NCI-H146 treated with DMSO at 0.1 percent for 48 hours (cell line): ENCODE data around the gene BOLA2.
"Not testable (repeated sequence)": the region's sequence is repeated elsewhere in the genome, so short reads cannot be mapped to it uniquely, and the experiment has no call there.

ENCODE experiments used
- DNase-seq: peaks from one replicate; lab custom pipeline; 2025; ENCODE audit not compliant: unreplicated experiment; lab: John Stamatoyannopoulos, UW

Gene BOLA2

GRCh38 chr16:29454269-29454668 lies at the start of gene BOLA2, which contains the start of gene SLX1B:
BOLA2 (minus strand) TSS chr16:29454351; CDS start chr16:29454253, 98 bp downstream.
SLX1B (plus strand) TSS chr16:29454533.
- not testable (repeated sequence) for DNase-seq

- not testable (repeated sequence) for DNase-seq
These were observed 28.1 kb upstream of the BOLA2 start for GRCh38 chr16:29482276-29482675.

- not testable (repeated sequence) for DNase-seq
These were observed 17.9 kb upstream of the BOLA2 start for GRCh38 chr16:29472065-29472464.

GRCh38 chr16:29469660-29470059 lies 15.5 kb upstream of the BOLA2 start:
- not testable (repeated sequence) for DNase-seq

- not testable (repeated sequence) for DNase-seq
These were observed 13.7 kb upstream of the BOLA2 start for GRCh38 chr16:29467654-29468366.

- DNase-seq: not testable (repeated sequence)
These were observed 12.8 kb upstream of the BOLA2 start for GRCh38 chr16:29466904-29467303.

- not testable (repeated sequence) for DNase-seq
These were observed 12.1 kb upstream of the BOLA2 start for GRCh38 chr16:29465985-29466824.

- not testable (repeated sequence) for DNase-seq
These were observed 6.5 kb upstream of the BOLA2 start for GRCh38 chr16:29460647-29461030.

- DNase-seq: not testable (repeated sequence)
These were observed 5.8 kb upstream of the BOLA2 start, which contains the start of gene SULT1A4 for GRCh38 chr16:29459706-29460646. SULT1A4 (plus strand) TSS chr16:29459913; CDS start chr16:29461386, 1,473 bp downstream.

- DNase-seq: not testable (repeated sequence)
These were observed 3.5 kb upstream of the BOLA2 start for GRCh38 chr16:29457660-29458059.

- not testable (repeated sequence) for DNase-seq
These were observed 677 bp upstream of the BOLA2 start for GRCh38 chr16:29454828-29455227.

GRCh38 chr16:29453754-29454153 lies 397 bp downstream of the BOLA2 start:
- not testable (repeated sequence) for DNase-seq

- not testable (repeated sequence) for DNase-seq
These were observed 28.8 kb downstream of the BOLA2 start for GRCh38 chr16:29425390-29425789.

- not testable (repeated sequence) for DNase-seq
These were observed 30.6 kb downstream of the BOLA2 start for GRCh38 chr16:29423587-29423986.

- not testable (repeated sequence) for DNase-seq
These were observed 48.9 kb downstream of the BOLA2 start for GRCh38 chr16:29405249-29405648.
